OCI-LY1 (cell line): ENCODE results near the gene LYZL4.

Experiments used
- H2AFZ ChIP-seq: fragments of 200-600 bp; sonication (generic), shearing (Covaris generic); 2 replicates; pipeline ENCODE4 v1.6.0; 2014; ENCODE audit warnings: antibody characterized with exemption, mild to moderate bottlenecking, low read length
- H3F3A ChIP-seq: fragments of 200-600 bp; sonication (generic), shearing (Covaris generic); 2 replicates; pipeline ENCODE4 v1.6.0; 2014; ENCODE audit warnings: mild to moderate bottlenecking, antibody characterized with exemption, low read length, moderate library complexity; ENCODE audit not compliant: insufficient read depth
- H3K27ac ChIP-seq: fragments of 200-600 bp; sonication (generic); 2 replicates; pipeline ENCODE4 v1.5.1; 2014; ENCODE audit warnings: low read length, mixed run types, mild to moderate bottlenecking, low read depth; ENCODE audit not compliant: poor library complexity, severe bottlenecking
- H3K27me3 ChIP-seq: fragments of 200-600 bp; sonication (generic); 2 replicates; pipeline ENCODE4 v1.6.0; 2014; ENCODE audit warnings: antibody characterized with exemption, mild to moderate bottlenecking, low read length, moderate library complexity; ENCODE audit not compliant: insufficient read depth
- H3K36me3 ChIP-seq: fragments of 200-600 bp; sonication (generic); 2 replicates; pipeline ENCODE4 v1.6.1; 2014; ENCODE audit warnings: mild to moderate bottlenecking, antibody characterized with exemption, low read length, moderate library complexity, mixed read lengths; ENCODE audit not compliant: insufficient read depth
- H3K4me1 ChIP-seq: fragments of 200-600 bp; sonication (generic); 2 replicates; pipeline ENCODE4 v1.5.1; 2014; ENCODE audit warnings: mild to moderate bottlenecking, low read length, moderate library complexity; ENCODE audit not compliant: insufficient read depth, severe bottlenecking
- H3K4me2 ChIP-seq: fragments of 200-600 bp; sonication (generic), shearing (Covaris generic); 2 replicates; pipeline ENCODE4 v1.6.1; 2014; ENCODE audit warnings: low read length
- H3K4me3 ChIP-seq: fragments of 200-600 bp; sonication (generic); 2 replicates; pipeline ENCODE4 v1.5.1; 2014; ENCODE audit warnings: low read length, low read depth, mild to moderate bottlenecking, mixed read lengths; ENCODE audit not compliant: poor library complexity, severe bottlenecking
- H3K79me2 ChIP-seq: fragments of 200-600 bp; shearing (Covaris generic); 2 replicates; pipeline ENCODE4 v1.6.1; 2016; ENCODE audit warnings: mixed run types, low read length, mixed read lengths; ENCODE audit not compliant: insufficient read depth
- H3K9ac ChIP-seq: fragments of 200-600 bp; sonication (generic), shearing (Covaris generic); 2 replicates; pipeline ENCODE4 v1.6.1; 2014; ENCODE audit warnings: mild to moderate bottlenecking, low read length, mixed read lengths
- H3K9me2 ChIP-seq: fragments of 200-600 bp; sonication (generic), shearing (Covaris generic); 2 replicates; pipeline ENCODE4 v1.6.1; 2014; ENCODE audit warnings: low read depth, mild to moderate bottlenecking, low read length, mixed read lengths
- H3K9me3 ChIP-seq: fragments of 200-600 bp; shearing (Covaris generic); 2 replicates; pipeline ENCODE4 v1.6.1; 2014; ENCODE audit warnings: low read length, mixed read lengths
- H4K20me1 ChIP-seq: fragments of 200-600 bp; sonication (generic), shearing (Covaris generic); 2 replicates; pipeline ENCODE4 v1.6.0; 2016; ENCODE audit warnings: mild to moderate bottlenecking, low read length; ENCODE audit not compliant: insufficient read depth
- CTCF ChIP-seq: fragments of 200-600 bp; sonication (generic), shearing (Covaris generic); IDR thresholded peaks from 2 replicates; pipeline ENCODE4 v1.5.1; 2017; ENCODE audit warnings: mild to moderate bottlenecking, antibody characterized with exemption, low read length, moderate library complexity, mixed read lengths
- EZH2 ChIP-seq: fragments of 200-600 bp; sonication (generic), shearing (Covaris generic); IDR thresholded peaks from 2 replicates; pipeline ENCODE4 v1.8.0; 2017; ENCODE audit warnings: borderline replicate concordance, mixed run types, mild to moderate bottlenecking, antibody characterized with exemption, low read length, moderate library complexity, mixed read lengths

LYZL4 gene

GRCh38 chr3:42368861-42369260 is 41.5 kb downstream of the LYZL4 start:
- Histone ChIP-seq H3K4me1 (no peaks in the 10 kb centered on the region), H3K9me3 (no peaks in the 10 kb centered on the region), H3K36me3 (no peaks in the 10 kb centered on the region), H3K27ac (no peak overlapping the region), H2AFZ (no peak overlapping the region), H3K4me2 (no peak overlapping the region), H4K20me1 (no peaks in the 10 kb centered on the region), H3K79me2 (no peaks in the 10 kb centered on the region), H3K4me3 (no peak overlapping the region), H3F3A (no peaks in the 10 kb centered on the region), H3K9me2 (no peaks in the 10 kb centered on the region), H3K27me3 (0 out of 2 replicates have a peak, but pooled peaks cover 4% of the 10 kb centered on the region), H3K9ac (no peak overlapping the region)
- TF ChIP-seq EZH2 (no peak), CTCF (no peak)

GRCh38 chr3:42367903-42368302 is 42.5 kb downstream of the LYZL4 start:
- H4K20me1 ChIP-seq: no peaks in the 10 kb centered on the region
- H3F3A ChIP-seq: no peaks in the 10 kb centered on the region
- no peaks in the 10 kb centered on the region for H3K36me3 ChIP-seq
- no peaks in the 10 kb centered on the region for H3K79me2 ChIP-seq
- H2AFZ ChIP-seq: no peak overlapping the region
- 0 out of 2 replicates have a peak, but pooled peaks cover 4% of the 10 kb centered on the region for H3K27me3 ChIP-seq
- no peaks in the 10 kb centered on the region for H3K4me1 ChIP-seq
- no peaks in the 10 kb centered on the region for H3K9me3 ChIP-seq
- TF ChIP-seq CTCF (no peak), EZH2 (no peak)
- no peak overlapping the region for H3K27ac ChIP-seq
- no peak overlapping the region for H3K4me3 ChIP-seq
- H3K9me2 ChIP-seq: no peaks in the 10 kb centered on the region
- H3K4me2 ChIP-seq: no peak overlapping the region
- H3K9ac ChIP-seq: no peak overlapping the region

GRCh38 chr3:42366550-42366949 is 43.9 kb downstream of the LYZL4 start:
- Histone ChIP-seq H3K9me3 (no peaks in the 10 kb centered on the region), H3K9ac (no peak overlapping the region), H3K9me2 (no peaks in the 10 kb centered on the region), H3K27me3 (0 out of 2 replicates have a peak, but pooled peaks cover 4% of the 10 kb centered on the region), H3K4me3 (no peak overlapping the region), H3K4me1 (no peaks in the 10 kb centered on the region), H3K79me2 (no peaks in the 10 kb centered on the region), H3F3A (no peaks in the 10 kb centered on the region), H3K36me3 (no peaks in the 10 kb centered on the region), H2AFZ (no peak overlapping the region), H3K4me2 (no peak overlapping the region), H4K20me1 (no peaks in the 10 kb centered on the region), H3K27ac (no peak overlapping the region)
- TF ChIP-seq EZH2: no peak
- no peak for TF ChIP-seq CTCF
